Erythroblast (primary cell): ENCODE results near the gene IRF3.

Experiments
- GATA1 ChIP-seq: IDR thresholded peaks from 2 replicates; pipeline ENCODE4 v1.6.1; 2011; ENCODE audit warnings: low read depth, mild to moderate bottlenecking, control low read depth, low read length, moderate library complexity
- POLR2A ChIP-seq: IDR thresholded peaks from 2 replicates; pipeline ENCODE4 v1.6.1; 2011; ENCODE audit warnings: mild to moderate bottlenecking, low read length

DNA sequence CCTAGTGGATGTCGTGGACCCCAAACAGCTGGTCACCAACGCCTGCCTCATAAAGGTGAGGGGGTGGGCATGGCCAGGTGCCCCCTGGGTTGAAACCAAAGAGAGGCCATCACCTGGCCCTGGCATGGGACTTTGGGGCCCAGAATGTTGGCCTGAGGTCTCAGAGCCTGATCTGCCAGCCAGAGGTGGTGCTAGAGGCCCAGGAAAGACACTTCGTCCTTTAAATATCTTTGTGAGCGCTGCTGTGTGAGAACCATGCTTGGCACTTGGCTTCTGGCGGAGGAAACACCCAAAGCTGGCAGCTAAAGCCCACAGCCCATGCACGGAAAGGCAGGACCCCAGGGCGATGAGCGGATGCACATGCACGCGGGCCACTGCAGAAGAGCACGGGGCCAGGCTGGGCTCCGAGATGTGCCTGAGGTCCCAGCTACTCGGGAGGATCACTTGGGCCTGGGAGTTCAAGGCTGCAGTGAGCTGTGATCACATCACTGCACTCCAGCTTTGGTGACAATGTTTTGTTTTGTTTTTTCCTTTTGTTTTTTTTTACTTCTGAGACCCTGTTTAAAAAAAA lies 19.4 kb upstream of the IRF3 start:
- TF ChIP-seq POLR2A (no peak), GATA1 (no peak)
